ENCODE measurements around the gene SNRNP70.

Gene SNRNP70

GRCh38 chr19:49058562-49058961 lies 26.7 kb upstream of the SNRNP70 start:
- no peak for TF ChIP-seq CTCF (IDR thresholded peaks at IDR 0.05)

- TF ChIP-seq CTCF (IDR thresholded peaks at IDR 0.05), result no peak
These were observed 26.2 kb upstream of the SNRNP70 start for GRCh38 chr19:49059053-49059452.

- no peak for TF ChIP-seq CTCF (IDR thresholded peaks at IDR 0.05)
These were observed 24.3 kb upstream of the SNRNP70 start for GRCh38 chr19:49061000-49061399.

GRCh38 chr19:49061445-49061844 lies 23.8 kb upstream of the SNRNP70 start:
- TF ChIP-seq CTCF (IDR thresholded peaks at IDR 0.05), result no peak

- no peak for TF ChIP-seq CTCF (IDR thresholded peaks at IDR 0.05)
These were observed 21.1 kb upstream of the SNRNP70 start for GRCh38 chr19:49064029-49064629.

GRCh38 chr19:49064768-49065611 lies 20.3 kb upstream of the SNRNP70 start, which contains the start of gene NTF4:
Gene NTF4 (minus strand): TSS chr19:49064818. CDS start chr19:49061997, 2,821 bp downstream.
- TF ChIP-seq CTCF (IDR thresholded peaks at IDR 0.05), result no peak

GRCh38 chr19:49065905-49066512 lies 19.2 kb upstream of the SNRNP70 start:
- no peak for TF ChIP-seq CTCF (IDR thresholded peaks at IDR 0.05)
